SK-N-MC (cell line): ENCODE results near the gene ORM2.

ENCODE experiments used
- EZH2 ChIP-seq: fragments of 200-600 bp; sonication (generic); IDR thresholded peaks from one replicate; pipeline ENCODE4 v1.6.1; 2017; ENCODE audit warnings: antibody characterized with exemption
- POLR2AphosphoS5 ChIP-seq: IDR thresholded peaks from 2 replicates; pipeline ENCODE4 v1.6.1; 2012; ENCODE audit warnings: mild to moderate bottlenecking, low read depth, low read length, borderline replicate concordance

DNA sequence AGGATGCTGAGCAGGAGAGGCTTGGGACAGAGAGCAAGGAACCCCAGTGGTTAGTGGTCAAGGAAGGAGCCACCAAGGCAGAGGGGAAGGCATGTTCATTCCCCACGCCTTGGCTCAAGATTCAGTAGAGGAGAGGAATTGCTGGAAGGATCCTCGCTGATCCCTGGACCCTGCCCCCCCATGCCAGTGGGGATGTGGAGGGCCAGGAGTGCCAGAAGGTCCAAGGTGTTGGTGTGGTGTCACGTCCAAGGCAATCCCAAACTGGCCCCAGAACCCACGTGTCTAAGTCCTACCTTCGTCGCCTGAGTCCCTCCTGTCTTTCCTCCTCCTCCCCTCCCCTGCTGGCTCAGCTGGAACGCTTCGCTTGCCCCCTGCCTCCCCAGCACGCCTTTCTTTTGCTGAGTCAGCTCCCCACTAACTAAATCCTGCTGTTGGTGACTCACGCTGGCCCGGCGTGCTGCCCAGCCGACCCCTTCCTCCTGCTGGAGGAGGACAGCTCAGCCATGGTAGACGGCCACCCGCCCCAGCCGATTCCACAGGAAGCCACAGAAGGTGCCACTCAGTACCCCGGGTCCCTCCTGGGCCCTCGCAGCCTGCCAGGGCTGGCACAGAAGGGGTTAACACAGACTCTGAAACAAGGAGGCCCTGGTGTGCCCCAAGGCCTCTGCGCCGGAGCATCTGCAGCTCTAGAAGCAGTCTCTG is 44.4 kb upstream of the ORM2 start:
- TF ChIP-seq EZH2 (no peak), POLR2AphosphoS5 (no peak)
